Activated B cell treated with CpG ODN at 0.5 μM for 24 hours (primary cell): ENCODE results near the gene PHF21A. TPM values are rescaled to one million over a fixed set of nuclear protein-coding genes. Genes with fewer than 3 reads are reported as not detected.

ENCODE experiments used
- ATAC-seq: fragments of 200-7000 bp; cut with Tn5 transposase; one replicate; pipeline ENCODE4 v1.10.0; 2021; ENCODE audit warnings: low read depth, mild to moderate bottlenecking, moderate library complexity
- CTCF ChIA-PET: fragments of 350-600 bp; sonication (Branson Sonifier 250); formaldehyde crosslinking; loops from one replicate; lab custom pipeline; 2021; ENCODE audit warnings: antibody characterized with exemption; lab: Charles Lee
- POLR2A ChIA-PET: fragments of 350-600 bp; sonication (Branson Sonifier 250); formaldehyde crosslinking; loops from one replicate; lab custom pipeline; 2021; ENCODE audit warnings: antibody characterized with exemption; lab: Charles Lee
- DNase-seq: peaks from one replicate; pipeline ENCODE4 v3.0.0; 2022
- H3K27ac Mint-ChIP-seq: one replicate; pipeline ENCODE4 v1.8.0; 2020; ENCODE audit warnings: mixed read lengths
- H3K27me3 Mint-ChIP-seq: one replicate; pipeline ENCODE4 v1.8.0; 2021; ENCODE audit warnings: mixed read lengths
- H3K36me3 Mint-ChIP-seq: one replicate; pipeline ENCODE4 v1.8.0; 2021; ENCODE audit warnings: low read depth, mixed read lengths
- H3K4me1 Mint-ChIP-seq: one replicate; pipeline ENCODE4 v1.8.0; 2021; ENCODE audit warnings: mixed read lengths
- H3K4me3 Mint-ChIP-seq: one replicate; pipeline ENCODE4 v1.8.0; 2020; ENCODE audit warnings: mild to moderate bottlenecking, mixed read lengths
- H3K9me3 Mint-ChIP-seq: one replicate; pipeline ENCODE4 v1.8.0; 2020; ENCODE audit warnings: mixed read lengths
- CTCF ChIP-seq: fragments of 200-600 bp; IDR thresholded peaks from one replicate; pipeline ENCODE4 v1.8.0; 2022; ENCODE audit warnings: antibody characterized with exemption, mild to moderate bottlenecking
- intact Hi-C: fragments of 100-400 bp; cut with micrococcal nuclease; formaldehyde crosslinking; loops from one replicate; pipeline ENCODE4 v1.15.1; 2024
- total RNA-seq: library from RNA; stranded (reverse); gene quantifications from 2 replicates; pipeline ENCODE4 v1.2.3, GENCODE V29; 2022

Gene PHF21A
- total RNA-seq, 1 donor from 2014 or later, result 71.0 TPM

DNA sequence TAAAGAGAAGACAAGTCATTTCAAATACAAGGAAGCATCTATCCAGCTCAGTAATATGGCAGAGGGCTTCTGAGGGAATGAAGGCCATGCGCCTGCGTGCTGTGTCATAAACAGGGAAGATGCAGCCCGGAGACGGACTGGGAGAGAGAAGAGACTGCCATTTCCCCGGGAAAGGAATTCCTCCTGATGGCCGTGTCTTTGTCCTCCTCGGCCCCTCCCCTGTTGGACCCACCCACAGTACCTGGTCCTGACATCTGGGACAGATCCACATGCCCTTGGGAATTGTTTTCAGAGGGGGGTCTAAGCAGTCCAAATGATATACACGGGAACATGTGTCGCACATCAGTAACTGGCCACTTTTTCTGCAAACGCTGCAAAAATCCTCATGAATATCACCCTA is 183.3 kb downstream of the PHF21A start:
- H3K27ac Mint-ChIP-seq, result peak overlapping the region; percentile 88
- H3K27me3 Mint-ChIP-seq, result no peaks in the 10 kb centered on the region
- peaks cover 79% of the 10 kb centered on the region for H3K4me1 Mint-ChIP-seq
- H3K36me3 Mint-ChIP-seq, result peaks cover 26% of the 10 kb centered on the region
- H3K4me3 Mint-ChIP-seq, result no peak overlapping the region
- no peaks in the 10 kb centered on the region for H3K9me3 Mint-ChIP-seq
- DNase-seq (no peak), ATAC-seq (no peak)
- ChIA-PET POLR2A (interaction anchor here (2.4 to 14.9 kb wide), 3 partner anchors 8 to 20 kb away, joined by 29 to 263 read pairs (median 79); partner anchors contain the start of gene PEX16), CTCF (interaction anchor here (3.1 kb wide), 1 partner anchor 27 kb away, joined by 14 read pairs; no protein-coding TSS in a partner anchor)
- intact Hi-C loops, result loop anchor here (1.0 to 10.0 kb wide), 3 partner anchors 8 to 767 kb away; partner anchors contain the start of genes ARHGAP1 and ZNF408
- no peak for TF ChIP-seq CTCF

DNA sequence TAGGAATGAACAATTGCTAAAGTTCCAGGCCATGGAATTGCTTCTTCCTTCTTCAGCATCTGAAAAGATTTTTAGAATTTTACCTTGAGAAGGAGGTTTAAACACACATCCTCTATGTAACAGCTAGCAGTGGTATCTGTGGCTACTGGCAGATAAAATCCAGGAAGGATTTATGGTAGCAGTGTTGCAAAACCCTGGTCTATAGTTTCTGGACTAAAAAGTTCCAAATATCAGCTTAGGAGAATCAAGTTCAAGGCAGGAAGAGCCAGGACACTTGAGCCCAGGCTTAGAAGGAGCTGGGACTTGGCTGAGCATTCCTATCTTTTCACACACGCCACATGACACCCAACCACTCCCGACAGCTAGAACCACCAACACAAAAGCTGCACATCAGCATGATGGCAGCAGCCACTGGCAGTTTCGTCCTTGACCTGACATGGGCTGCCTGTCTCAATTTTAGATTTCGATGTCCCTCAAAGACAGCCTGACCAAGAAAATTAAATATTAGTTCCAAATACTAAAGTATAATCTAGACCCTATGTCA is 184.7 kb downstream of the PHF21A start:
- H3K4me1 Mint-ChIP-seq, result peaks cover 85% of the 10 kb centered on the region
- TF ChIP-seq CTCF, result no peak
- intact Hi-C loops, result loop anchor here (10.0 kb wide), 1 partner anchor 768 kb away; the partner anchor contains the start of genes ARHGAP1 and ZNF408
- no peak for ATAC-seq
- CTCF ChIA-PET, result interaction anchor here (1.9 to 2.5 kb wide), 3 partner anchors 12 to 63 kb away, joined by 6 to 13 read pairs (median 12); no protein-coding TSS in a partner anchor
- H3K27ac Mint-ChIP-seq, result peak overlapping the region; percentile 65
- POLR2A ChIA-PET, result interaction anchor here (0.8 to 14.9 kb wide), 6 partner anchors 11 to 184 kb away, joined by 3 to 263 read pairs (median 16); partner anchors contain the start of genes CRY2 and PEX16
- H3K4me3 Mint-ChIP-seq, result no peak overlapping the region
- H3K27me3 Mint-ChIP-seq, result no peaks in the 10 kb centered on the region
- H3K36me3 Mint-ChIP-seq, result peaks cover 32% of the 10 kb centered on the region
- DNase-seq, result no peak
- H3K9me3 Mint-ChIP-seq, result no peaks in the 10 kb centered on the region

DNA sequence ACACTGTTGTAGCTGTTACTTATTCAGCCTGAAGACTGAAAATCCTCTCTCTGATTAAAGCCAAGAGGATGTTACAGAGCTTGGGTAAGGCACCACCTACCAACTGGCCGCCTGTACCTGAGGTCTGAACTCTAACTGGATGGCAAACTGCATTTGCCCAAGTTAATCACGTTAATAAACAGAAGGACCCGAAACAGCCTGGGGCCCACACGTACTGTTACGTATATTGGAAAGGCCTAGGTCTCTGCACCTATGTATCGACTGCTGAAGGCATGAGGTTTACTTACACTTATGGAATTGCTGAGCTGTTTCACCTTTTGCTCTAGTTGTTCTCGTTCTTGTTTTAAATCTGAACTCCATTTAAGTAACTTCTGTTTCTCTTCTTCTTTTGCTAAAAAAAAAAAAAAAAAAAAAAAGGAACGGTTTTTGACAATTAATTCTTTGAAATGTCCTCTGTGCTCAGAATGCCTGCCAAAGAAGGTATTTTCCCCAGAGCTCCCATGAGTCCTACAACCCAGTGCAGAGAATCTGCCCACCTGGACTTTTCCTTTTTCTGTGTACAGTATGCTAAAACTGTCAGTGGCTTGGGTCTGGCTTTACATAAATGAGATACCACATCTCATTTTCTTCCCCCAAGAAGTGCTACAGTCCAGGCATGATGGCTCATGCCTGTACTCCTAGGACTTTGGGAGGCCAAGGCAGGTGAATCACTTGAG is 185.7 kb downstream of the PHF21A start:
- no peak for TF ChIP-seq CTCF
- Mint-ChIP-seq H3K9me3 (no peaks in the 10 kb centered on the region), H3K4me3 (peak overlapping the region; percentile 60), H3K36me3 (peaks cover 32% of the 10 kb centered on the region), H3K27ac (peak overlapping the region; percentile 97), H3K27me3 (no peaks in the 10 kb centered on the region), H3K4me1 (peaks cover 94% of the 10 kb centered on the region)
- peak; percentile 38 for ATAC-seq
- intact Hi-C loops, result loop anchor here (1.0 to 10.0 kb wide), 2 partner anchors 88 to 769 kb away; partner anchors contain the start of genes ARHGAP1, CRY2 and ZNF408
- DNase-seq, result no peak
- CTCF ChIA-PET, result interaction anchor here (0.6 to 2.5 kb wide), 4 partner anchors 11 to 62 kb away, joined by 3 to 13 read pairs (median 9); no protein-coding TSS in a partner anchor
- POLR2A ChIA-PET, result interaction anchor here (0.6 to 14.9 kb wide), 11 partner anchors 10 to 1105 kb away, joined by 3 to 263 read pairs (median 7); partner anchors contain the start of genes ARHGAP1, CRY2, PEX16 and ZNF408

DNA sequence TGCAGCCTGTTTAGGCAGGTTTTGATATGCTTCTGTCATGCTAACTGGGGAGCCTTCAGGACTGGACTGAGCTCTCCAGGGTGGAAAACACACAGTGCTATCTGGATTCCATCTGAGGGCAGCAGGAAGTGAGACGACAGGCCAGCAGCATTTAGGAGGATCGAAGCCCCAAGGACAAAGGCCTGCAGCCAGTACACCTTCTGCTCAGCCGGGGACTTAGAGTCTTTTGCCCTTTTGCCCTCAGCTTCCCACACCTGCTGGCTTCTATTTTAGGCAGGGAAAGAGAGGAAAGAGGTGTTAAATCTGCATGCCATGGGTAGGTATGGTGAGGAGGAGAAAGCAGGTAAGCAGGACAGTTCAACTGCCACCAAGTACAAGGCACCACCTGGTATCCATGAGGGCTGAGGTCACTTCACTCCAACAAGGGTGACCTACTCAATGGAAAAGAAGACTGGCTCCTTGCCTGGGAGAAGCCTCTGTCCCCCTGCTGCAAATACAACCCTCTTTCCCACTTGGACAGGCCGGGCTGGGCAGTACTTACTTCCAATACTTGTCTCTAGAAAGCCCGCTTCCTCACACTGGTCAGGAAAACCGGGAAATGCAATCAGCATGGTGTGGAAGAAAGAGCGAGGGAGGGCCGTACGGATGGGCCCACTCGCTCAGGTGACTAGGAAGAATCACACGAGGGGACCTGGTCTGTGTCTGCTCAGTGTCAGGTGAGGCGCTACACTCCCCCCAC is 186.5 kb downstream of the PHF21A start:
- TF ChIP-seq CTCF, result no peak
- intact Hi-C loops, result loop anchor here (1.0 to 10.0 kb wide), 4 partner anchors 87 to 1367 kb away; partner anchors contain the start of genes ARHGAP1, CD82, CRY2 and SLC35C1
- no peak for DNase-seq
- CTCF ChIA-PET, result interaction anchor here (1.0 to 2.5 kb wide), 5 partner anchors 11 to 72 kb away, joined by 3 to 13 read pairs (median 8); no protein-coding TSS in a partner anchor
- Mint-ChIP-seq H3K9me3 (no peaks in the 10 kb centered on the region), H3K27me3 (no peaks in the 10 kb centered on the region), H3K36me3 (peaks cover 36% of the 10 kb centered on the region), H3K4me3 (peak overlapping the region; percentile 60), H3K4me1 (peaks cover 98% of the 10 kb centered on the region), H3K27ac (peak overlapping the region; percentile 97)
- POLR2A ChIA-PET, result interaction anchor here (0.7 to 14.9 kb wide), 6 partner anchors 9 to 1104 kb away, joined by 4 to 263 read pairs (median 18); partner anchors contain the start of genes CRY2 and PEX16
- ATAC-seq, result no peak
